HG02970 (cell line): Measurements from ENCODE around the gene PRR33.
"Not testable (repeated sequence)": the region's sequence is repeated elsewhere in the genome, so short reads cannot be mapped to it uniquely, and the experiment has no call there.

ENCODE experiments used
- ATAC-seq: cut with Tn5 transposase; IDR thresholded peaks from one replicate; pipeline ENCODE4 v1.9.1; 2021; ENCODE audit warnings: mild to moderate bottlenecking, moderate library complexity, moderate number of reproducible peaks; ENCODE audit not compliant: unreplicated experiment, low FRiP score

Gene PRR33

GRCh38 chr11:1891831-1892115 lies at the start of gene PRR33:
Gene PRR33 (minus strand): TSS chr11:1891895. CDS start chr11:1890584, 1,311 bp downstream.
- no peak for ATAC-seq

- not testable (repeated sequence) for ATAC-seq
Measured at GRCh38 chr11:1939788-1940187, 48.1 kb upstream of the PRR33 start.

- ATAC-seq = no peak
Measured at GRCh38 chr11:1939006-1939625, 47.4 kb upstream of the PRR33 start.

GRCh38 chr11:1938343-1939005 lies 46.8 kb upstream of the PRR33 start:
- ATAC-seq = no peak

- no peak for ATAC-seq
Measured at GRCh38 chr11:1937616-1938342, 46.1 kb upstream of the PRR33 start.

- ATAC-seq = no peak
Measured at GRCh38 chr11:1936781-1937615, 45.3 kb upstream of the PRR33 start.

- ATAC-seq = no peak
Measured at GRCh38 chr11:1936072-1936780, 44.5 kb upstream of the PRR33 start.

- no peak for ATAC-seq
Measured at GRCh38 chr11:1935156-1936071, 43.7 kb upstream of the PRR33 start.

- ATAC-seq = no peak
Measured at GRCh38 chr11:1934335-1935155, 42.9 kb upstream of the PRR33 start.

- no peak for ATAC-seq
Measured at GRCh38 chr11:1933416-1934334, 42.0 kb upstream of the PRR33 start.

- ATAC-seq = no peak
Measured at GRCh38 chr11:1932681-1933080, 41.0 kb upstream of the PRR33 start.

GRCh38 chr11:1932105-1932480 lies 40.4 kb upstream of the PRR33 start:
- ATAC-seq = no peak

GRCh38 chr11:1931341-1932104 lies 39.8 kb upstream of the PRR33 start:
- ATAC-seq = no peak

GRCh38 chr11:1930462-1930830 lies 38.8 kb upstream of the PRR33 start:
- ATAC-seq = no peak

GRCh38 chr11:1929621-1930461 lies 38.1 kb upstream of the PRR33 start:
- ATAC-seq = no peak
